Raji (cell line): Measurements from ENCODE around the gene USP49.

ENCODE experiments used
- POLR2A ChIP-seq: IDR thresholded peaks from 2 replicates; pipeline ENCODE4 v1.6.1; 2011; ENCODE audit warnings: low read depth, low read length, control low read depth; ENCODE audit not compliant: insufficient read depth

USP49 gene

GRCh38 chr6:41743406-41744235 is 151.6 kb downstream of the USP49 start:
- no peak for TF ChIP-seq POLR2A

- TF ChIP-seq POLR2A, result no peak
Measured at GRCh38 chr6:41741625-41742490, 153.3 kb downstream of the USP49 start.

GRCh38 chr6:41740366-41741162 is 154.6 kb downstream of the USP49 start:
- TF ChIP-seq POLR2A, result no peak
